LHCN-M2 (cell line): ENCODE measurements around the gene RASAL2. TPM values are rescaled to one million over a fixed set of nuclear protein-coding genes. Genes with fewer than 3 reads are reported as not detected.

Experiments
- DNase-seq: peaks from one replicate; pipeline ENCODE4 v3.0.0-alpha.2; 2012; ENCODE audit warnings: low read depth
- total RNA-seq: library from RNA; depleted of rRNA; stranded (reverse); fragments of >200 nt; gene quantifications from 2 replicates; pipeline ENCODE4 v1.2.3, GENCODE V29; 2014

RASAL2 gene
- total RNA-seq, 1 experiment from 2014 or later = 33.0 TPM

- no peak for DNase-seq
Observed at GRCh38 chr1:178504286-178504685, 410.4 kb downstream of the RASAL2 start.

DNA sequence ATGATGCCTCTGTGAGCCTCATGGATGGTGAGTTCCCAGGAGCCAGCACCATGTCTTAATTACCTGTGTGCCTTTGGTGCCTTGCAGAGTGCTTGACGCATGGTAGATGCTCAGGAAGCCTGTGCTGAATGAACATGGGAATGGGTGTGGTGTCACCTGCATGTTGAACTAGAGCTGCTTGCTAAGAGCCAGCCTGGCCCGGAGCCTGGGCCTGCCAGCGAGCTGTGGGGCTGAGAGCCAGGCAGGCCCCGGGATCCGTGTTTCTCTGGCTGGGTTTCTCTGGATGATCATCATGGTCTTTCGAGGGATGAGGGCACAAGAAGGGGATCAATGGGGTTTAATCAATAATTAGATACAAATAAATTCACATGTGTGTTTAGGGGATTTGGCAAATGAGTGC, 412.3 kb downstream of the RASAL2 start:
- DNase-seq = no peak

DNA sequence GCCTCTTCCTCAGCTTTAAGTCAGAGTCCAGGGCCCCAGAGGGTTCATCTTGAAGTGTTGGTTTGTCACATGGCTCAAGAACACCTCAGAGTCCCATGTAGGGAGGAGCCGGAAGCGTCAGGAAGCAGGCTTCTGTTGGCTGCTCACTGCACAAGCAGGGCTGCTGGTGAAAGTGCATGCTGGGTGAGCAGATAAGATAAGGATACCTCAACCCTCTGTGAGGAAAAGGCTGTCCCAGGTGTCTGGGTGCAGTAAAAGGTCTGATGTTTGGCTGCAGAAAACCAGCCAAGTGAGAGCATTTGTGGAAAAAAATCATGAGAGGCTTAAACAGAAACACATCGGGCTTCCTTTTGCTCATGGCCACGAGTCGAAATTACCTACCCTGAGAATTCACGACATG, 412.8 kb downstream of the RASAL2 start:
- no peak for DNase-seq

GRCh38 chr1:178509414-178510007, 415.6 kb downstream of the RASAL2 start:
- no peak for DNase-seq

DNA sequence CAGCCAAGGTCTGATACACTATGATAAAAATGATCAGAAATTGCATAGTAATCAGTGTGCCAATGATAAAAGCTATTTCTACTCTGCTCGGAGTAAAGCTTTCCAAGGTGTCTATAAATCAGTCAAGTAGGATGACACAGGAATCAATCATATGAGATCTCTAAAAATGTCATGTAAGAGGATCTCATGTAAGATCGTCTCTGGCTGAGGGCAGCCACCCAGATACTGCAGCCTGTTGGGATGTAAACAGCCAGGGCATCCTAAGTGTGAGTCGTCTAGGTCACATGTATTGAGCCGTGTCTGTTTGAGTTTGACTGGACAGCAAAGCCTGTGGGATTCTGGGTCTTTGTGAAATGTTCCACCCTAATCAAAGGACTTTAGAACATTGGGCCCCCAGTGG, 416.3 kb downstream of the RASAL2 start:
- DNase-seq = no peak

DNA sequence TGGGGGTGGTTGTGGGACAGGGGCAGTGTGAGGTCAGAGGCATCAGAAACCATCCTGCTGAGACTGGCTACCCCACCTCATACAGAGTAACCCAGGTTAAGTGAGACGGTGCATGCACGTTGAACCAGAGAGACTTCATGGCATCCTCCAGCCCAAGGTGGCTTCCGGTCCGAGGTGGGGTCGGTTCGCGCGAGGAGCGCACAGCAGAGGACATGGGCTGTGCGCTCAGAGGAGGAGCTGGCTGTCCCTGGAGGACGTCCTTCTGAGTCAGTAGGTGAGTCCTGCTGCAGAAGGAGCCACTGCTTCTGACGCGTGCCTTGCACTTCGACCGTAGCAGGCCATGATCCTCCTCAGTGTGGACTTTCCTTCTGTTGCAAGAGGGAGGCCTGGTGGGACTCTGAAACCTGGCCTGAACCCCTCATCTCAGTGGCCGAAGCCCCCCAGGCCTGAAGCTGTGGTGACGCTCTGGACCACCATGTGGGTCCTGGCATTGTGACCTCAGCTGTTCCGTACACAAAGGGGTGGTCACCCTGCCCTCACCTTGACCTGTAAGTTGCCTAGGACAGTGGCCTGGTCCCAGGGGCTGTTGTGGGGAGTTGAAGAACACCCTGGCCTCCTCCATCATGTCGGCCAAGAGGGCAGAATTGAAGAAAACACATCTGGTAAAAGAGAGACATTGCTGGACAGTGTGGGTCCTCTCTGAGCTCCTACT, 418.8 kb downstream of the RASAL2 start, which contains the start of gene TEX35:
TEX35 (plus strand) TSS at position 544 of the 712 bp plus-strand sequence; CDS start at position 624, 80 bp downstream.
- DNase-seq = no peak

- DNase-seq = no peak
Observed at GRCh38 chr1:178513278-178513983, 419.5 kb downstream of the RASAL2 start.

DNA sequence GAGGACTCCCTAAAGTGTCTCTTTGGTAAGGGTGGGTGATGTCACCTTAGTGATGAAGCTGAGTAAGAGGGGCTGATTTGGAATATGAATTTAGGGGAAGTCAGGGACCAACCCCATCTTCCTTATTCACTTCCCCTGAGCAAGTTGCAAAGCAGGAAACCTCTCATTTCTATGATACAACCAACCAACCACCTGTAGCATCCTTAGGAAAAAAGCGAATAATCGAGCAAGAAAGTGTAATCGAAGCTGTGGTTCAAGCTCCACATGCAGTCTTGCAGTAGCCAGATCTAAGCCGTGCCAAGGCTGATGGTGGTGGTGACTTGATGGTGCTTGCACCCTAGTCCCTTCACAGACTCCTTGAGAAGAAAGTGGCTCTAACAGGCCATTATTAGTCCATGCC, 422.2 kb downstream of the RASAL2 start:
- no peak for DNase-seq

GRCh38 chr1:178518894-178519293, 425.0 kb downstream of the RASAL2 start:
- DNase-seq = no peak

- no peak for DNase-seq
Observed at GRCh38 chr1:178520803-178521202, 426.9 kb downstream of the RASAL2 start.

DNA sequence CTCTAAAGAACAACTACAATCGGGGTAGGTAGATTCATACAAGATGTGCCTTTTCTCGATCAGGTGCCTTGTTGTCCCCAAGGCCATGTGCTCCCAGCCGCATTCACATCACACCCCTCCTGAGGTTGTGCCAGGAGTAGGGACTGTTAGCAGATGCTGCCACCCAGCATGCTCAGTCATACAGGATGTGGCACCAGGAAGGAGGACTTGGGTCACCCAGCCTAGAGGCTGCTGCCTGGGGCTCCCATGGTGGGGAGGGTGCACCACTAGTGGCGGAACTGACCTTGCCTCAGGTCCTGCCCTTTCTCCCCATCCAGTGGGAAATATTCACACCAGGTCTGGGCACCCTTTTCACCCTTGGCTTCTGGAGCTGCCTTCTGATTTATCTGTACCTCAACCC, 427.3 kb downstream of the RASAL2 start:
- DNase-seq = no peak

DNA sequence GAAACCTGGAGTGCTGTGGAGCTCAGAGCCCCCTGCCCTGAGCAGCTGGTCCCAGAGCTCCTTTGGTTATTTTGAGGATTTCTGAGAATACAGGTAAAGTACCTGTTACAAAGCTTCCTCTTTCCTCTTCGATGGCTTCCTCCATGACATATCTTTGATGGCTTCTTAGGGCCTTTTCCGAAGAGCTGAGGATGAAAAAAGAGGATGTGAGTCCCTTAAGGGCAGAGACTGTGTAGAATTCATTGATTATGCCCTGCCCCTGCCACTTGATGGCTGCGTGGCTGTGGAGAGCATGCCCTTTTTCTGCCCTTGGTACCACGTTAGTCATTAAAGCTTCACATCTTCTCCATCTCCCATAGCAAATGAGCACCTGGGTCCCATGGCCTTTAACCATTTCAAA, 433.2 kb downstream of the RASAL2 start:
- DNase-seq = no peak

GRCh38 chr1:178528228-178528952, 434.5 kb downstream of the RASAL2 start:
- DNase-seq = no peak

DNA sequence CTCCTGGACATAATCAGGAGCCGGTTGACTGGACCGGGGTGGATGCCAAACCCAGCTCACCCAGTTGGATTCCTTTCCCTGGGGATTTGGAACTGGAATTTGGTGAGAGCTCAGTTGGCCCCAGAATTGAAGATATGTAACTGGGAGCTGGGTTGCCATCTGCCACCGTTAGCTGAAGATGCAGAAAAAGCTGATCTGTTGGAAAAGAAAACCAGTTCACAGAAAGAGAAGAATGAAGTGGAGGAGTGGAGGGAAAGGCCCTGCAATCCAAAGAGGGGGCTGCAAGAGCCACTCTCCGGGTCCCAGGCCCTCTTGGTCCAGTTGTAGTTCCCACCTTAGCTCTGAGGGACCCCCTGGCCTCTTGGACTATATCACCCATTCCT, 435.0 kb downstream of the RASAL2 start:
- DNase-seq = no peak

DNA sequence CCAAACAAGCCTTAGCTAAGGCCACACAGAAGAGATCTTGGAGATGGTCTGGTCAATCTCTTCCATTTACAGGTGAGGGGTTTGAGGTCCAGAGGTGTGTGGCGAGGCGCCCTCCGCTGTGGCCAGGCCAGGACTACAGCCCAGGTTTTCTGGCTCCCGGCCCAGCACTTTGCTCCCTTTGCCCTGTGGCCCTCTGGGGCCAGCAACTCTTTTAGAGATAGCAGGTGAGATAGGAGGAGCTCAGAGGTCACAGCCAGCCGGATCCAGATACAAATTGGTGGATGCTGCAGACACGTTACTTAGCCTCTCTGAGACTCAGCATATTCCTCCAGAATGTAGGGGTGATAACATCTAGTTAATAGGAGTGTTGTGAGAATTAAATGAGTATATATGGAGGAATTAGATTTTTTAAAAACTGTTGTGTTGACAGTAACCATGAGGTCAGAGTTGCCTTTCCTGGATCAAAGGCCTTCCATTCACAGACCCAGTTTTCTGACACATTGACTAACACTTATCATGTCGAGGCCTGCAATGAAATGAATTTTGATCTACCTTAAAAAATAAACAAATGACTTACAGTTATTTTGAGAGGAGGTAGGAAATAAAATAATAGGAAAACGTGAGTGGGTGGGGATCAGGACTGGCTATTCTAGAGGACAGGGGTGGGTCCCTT, 435.6 kb downstream of the RASAL2 start:
- DNase-seq = no peak

GRCh38 chr1:178530037-178530402, 436.1 kb downstream of the RASAL2 start:
- DNase-seq = peak; percentile 96

DNA sequence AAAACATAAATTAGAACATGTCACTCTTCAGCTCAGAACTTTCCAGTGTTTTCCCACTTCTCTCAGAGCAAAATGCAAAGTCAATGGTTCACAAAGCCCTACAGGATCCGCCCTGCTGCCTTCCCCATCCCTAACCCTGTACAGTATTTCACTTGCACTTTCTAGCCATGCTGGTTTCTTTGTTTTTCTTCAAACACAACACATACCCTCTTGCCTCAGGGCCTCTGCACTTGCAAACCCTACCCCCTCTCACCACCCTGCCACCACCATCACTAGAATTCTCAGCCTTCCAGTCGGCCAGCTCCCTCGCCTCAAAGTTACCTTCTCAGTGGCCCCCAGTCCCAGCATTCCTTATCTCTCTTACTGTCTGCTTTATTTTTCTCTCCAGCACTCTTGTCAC, 436.6 kb downstream of the RASAL2 start:
- DNase-seq = no peak

- DNase-seq = peak; percentile 15
Observed at GRCh38 chr1:178531887-178532286, 438.0 kb downstream of the RASAL2 start.

GRCh38 chr1:178532392-178532791, 438.5 kb downstream of the RASAL2 start:
- peak; percentile 78 for DNase-seq

- no peak for DNase-seq
Observed at GRCh38 chr1:178533121-178533946, 439.4 kb downstream of the RASAL2 start.
